ENCODE measurements around the gene NBAS. TPM values are rescaled to one million over a fixed set of nuclear protein-coding genes. Genes with fewer than 3 reads are reported as not detected.

The NBAS gene
- total RNA-seq, 1 experiment from 2014 or later, result 28.9 TPM

- no peak overlapping the region for H2AFZ ChIP-seq
- H3K27me3 ChIP-seq (ENCODE audit: insufficient read depth, low read depth), result no peaks in the 10 kb centered on the region
- TF ChIP-seq, protein P1, sequence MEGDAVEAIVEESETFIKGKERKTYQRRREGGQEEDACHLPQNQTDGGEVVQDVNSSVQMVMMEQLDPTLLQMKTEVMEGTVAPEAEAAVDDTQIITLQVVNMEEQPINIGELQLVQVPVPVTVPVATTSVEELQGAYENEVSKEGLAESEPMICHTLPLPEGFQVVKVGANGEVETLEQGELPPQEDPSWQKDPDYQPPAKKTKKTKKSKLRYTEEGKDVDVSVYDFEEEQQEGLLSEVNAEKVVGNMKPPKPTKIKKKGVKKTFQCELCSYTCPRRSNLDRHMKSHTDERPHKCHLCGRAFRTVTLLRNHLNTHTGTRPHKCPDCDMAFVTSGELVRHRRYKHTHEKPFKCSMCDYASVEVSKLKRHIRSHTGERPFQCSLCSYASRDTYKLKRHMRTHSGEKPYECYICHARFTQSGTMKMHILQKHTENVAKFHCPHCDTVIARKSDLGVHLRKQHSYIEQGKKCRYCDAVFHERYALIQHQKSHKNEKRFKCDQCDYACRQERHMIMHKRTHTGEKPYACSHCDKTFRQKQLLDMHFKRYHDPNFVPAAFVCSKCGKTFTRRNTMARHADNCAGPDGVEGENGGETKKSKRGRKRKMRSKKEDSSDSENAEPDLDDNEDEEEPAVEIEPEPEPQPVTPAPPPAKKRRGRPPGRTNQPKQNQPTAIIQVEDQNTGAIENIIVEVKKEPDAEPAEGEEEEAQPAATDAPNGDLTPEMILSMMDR (conservative IDR thresholded peaks at IDR 0.05), result no peak
- no peak for TF ChIP-seq EZH2 (IDR thresholded peaks at IDR 0.05; ENCODE audit: low read depth)
- no TSS peak for BruUV-seq (replicated peaks)
- H3K27ac ChIP-seq, result no peak overlapping the region
- POLR2A ChIA-PET (ENCODE audit: unreplicated experiment), result no interaction called here
- no peak overlapping the region for H3K4me2 ChIP-seq
- H3F3A ChIP-seq (ENCODE audit: insufficient read depth, low read depth), result no peaks in the 10 kb centered on the region
- H3K79me2 ChIP-seq (ENCODE audit: low read depth), result no peaks in the 10 kb centered on the region
- intact Hi-C loops (cut with micrococcal nuclease; ENCODE audit: unreplicated experiment), result no loop called here
- no peaks in the 10 kb centered on the region for H3K9me3 ChIP-seq (ENCODE audit: insufficient read depth, low read depth)
- H4K20me1 ChIP-seq (ENCODE audit: insufficient read depth), result no peaks in the 10 kb centered on the region
- H3K9me2 ChIP-seq (ENCODE audit: insufficient read depth), result no peaks in the 10 kb centered on the region
- H3K4me1 ChIP-seq (replicated peaks; ENCODE audit: insufficient read depth), result no peaks in the 10 kb centered on the region
- H3K36me3 ChIP-seq (ENCODE audit: low read depth), result peaks cover 5% of the 10 kb centered on the region; the same call in 1 of the 2 replicates
- CTCF ChIA-PET, result no interaction called here
- DNase-seq, result no peak
- no peak overlapping the region for H3K4me3 ChIP-seq
These were observed 259.0 kb downstream of the NBAS start for GRCh38 chr2:15302154-15302553.

GRCh38 chr2:15300624-15301573, 260.2 kb downstream of the NBAS start:
- Histone ChIP-seq H3K79me2 (ENCODE audit: low read depth) (no peaks in the 10 kb centered on the region), H2AFZ (no peak overlapping the region), H3K27ac (no peak overlapping the region), H3K9me3 (ENCODE audit: insufficient read depth, low read depth) (no peaks in the 10 kb centered on the region), H3K27me3 (ENCODE audit: insufficient read depth, low read depth) (no peaks in the 10 kb centered on the region), H3F3A (ENCODE audit: insufficient read depth, low read depth) (no peaks in the 10 kb centered on the region), H4K20me1 (ENCODE audit: insufficient read depth) (no peaks in the 10 kb centered on the region), H3K4me2 (no peak overlapping the region), H3K9me2 (ENCODE audit: insufficient read depth) (no peaks in the 10 kb centered on the region), H3K4me1 (replicated peaks; ENCODE audit: insufficient read depth) (no peaks in the 10 kb centered on the region), H3K4me3 (no peak overlapping the region), H3K36me3 (ENCODE audit: low read depth) (peaks cover 5% of the 10 kb centered on the region; the same call in 1 of the 2 replicates)
- ChIA-PET POLR2A (ENCODE audit: unreplicated experiment) (no interaction called here), CTCF (no interaction called here)
- BruUV-seq (replicated peaks), result no TSS peak
- DNase-seq, result no peak
- intact Hi-C loops (cut with micrococcal nuclease; ENCODE audit: unreplicated experiment), result no loop called here
- TF ChIP-seq EZH2 (IDR thresholded peaks at IDR 0.05; ENCODE audit: low read depth), result no peak
- TF ChIP-seq, protein P1 (conservative IDR thresholded peaks at IDR 0.05), result no peak

- intact Hi-C loops (cut with micrococcal nuclease; ENCODE audit: unreplicated experiment), result no loop called here
- no peaks in the 10 kb centered on the region for H3K9me3 ChIP-seq (ENCODE audit: insufficient read depth, low read depth)
- no TSS peak for BruUV-seq (replicated peaks)
These were observed 261.1 kb downstream of the NBAS start for GRCh38 chr2:15299904-15300520.

More at GRCh38 chr2:15299904-15300520, 261.1 kb downstream of the NBAS start:
- H3K4me2 ChIP-seq, result no peak overlapping the region
- no peak for TF ChIP-seq EZH2 (IDR thresholded peaks at IDR 0.05; ENCODE audit: low read depth)
- TF ChIP-seq, protein P1 (conservative IDR thresholded peaks at IDR 0.05), result no peak
- peaks cover 5% of the 10 kb centered on the region; the same call in 1 of the 2 replicates for H3K36me3 ChIP-seq (ENCODE audit: low read depth)
- H3K4me3 ChIP-seq, result no peak overlapping the region
- no peaks in the 10 kb centered on the region for H3K79me2 ChIP-seq (ENCODE audit: low read depth)
- ChIA-PET POLR2A (ENCODE audit: unreplicated experiment) (no interaction called here), CTCF (no interaction called here)
- no peaks in the 10 kb centered on the region for H3K27me3 ChIP-seq (ENCODE audit: insufficient read depth, low read depth)
- no peak overlapping the region for H2AFZ ChIP-seq
- no peaks in the 10 kb centered on the region for H4K20me1 ChIP-seq (ENCODE audit: insufficient read depth)
- no peaks in the 10 kb centered on the region for H3K9me2 ChIP-seq (ENCODE audit: insufficient read depth)
- DNase-seq, result no peak
- H3K4me1 ChIP-seq (replicated peaks; ENCODE audit: insufficient read depth), result no peaks in the 10 kb centered on the region
- no peak overlapping the region for H3K27ac ChIP-seq
- H3F3A ChIP-seq (ENCODE audit: insufficient read depth, low read depth), result no peaks in the 10 kb centered on the region
